Fibroblast of lung (primary cell): ENCODE data around the gene MAP3K7.

Experiments used
- CTCF ChIP-seq, 2 donors: IDR thresholded peaks in 1 of 2; conservative IDR thresholded peaks in 1 of 2; 1 replicate in 1 of 2; 2 replicates in 1 of 2; pipeline ENCODE4 v1.5.1; 2011 to 2012; ENCODE audit warnings: low read length in 2 of 2, control low read depth in 1 of 2, inconsistent platforms in 1 of 2, low read depth in 1 of 2, mild to moderate bottlenecking in 1 of 2
- EZH2 ChIP-seq: IDR thresholded peaks from 2 replicates; pipeline ENCODE4 v1.5.1; 2012; ENCODE audit warnings: low read length, control low read depth, mild to moderate bottlenecking; ENCODE audit errors: missing control alignments

- TF ChIP-seq CTCF (conservative IDR thresholded peaks at IDR 0.05 in 1 of 2, IDR thresholded peaks at IDR 0.05 in 1 of 2; ENCODE audit: low read depth in 1 of 2, low read length in 2 of 2) = no peak
- TF ChIP-seq EZH2 = no peak
These were observed 49.8 kb downstream of the MAP3K7 start for GRCh38 chr6:90537027-90537426.
